HepG2 (cell line): ENCODE measurements around the gene ABCF1. TPM values are rescaled to one million over a fixed set of nuclear protein-coding genes. Genes with fewer than 3 reads are reported as not detected.
A peak's percentile ranks its signal among the peaks of the same experiment; 100 is the strongest.

Source experiments
- ATAC-seq: fragments of 200-7000 bp; cut with Tn5 transposase; 3 replicates; pipeline ENCODE4 v1.9.1; 2020; ENCODE audit warnings: mild to moderate bottlenecking, moderate library complexity
- BruUV-seq: library from RNA; stranded (reverse); fragments of 400-500 nt; replicated peaks from 2 replicates; lab custom pipeline; 2021; lab: Mats Ljungman, UMichigan
- CTCF ChIA-PET: fragments of 300-600 bp; formaldehyde crosslinking; extraction: SDS; loops from one replicate; lab custom pipeline; 2021; ENCODE audit warnings: low total read pairs, inconsistent platforms, low intra/inter-chr PET ratio; lab: Yijun Ruan, JAX
- POLR2A ChIA-PET: fragments of 350-600 bp; sonication (Branson Sonifier 250); formaldehyde crosslinking; loops from one replicate; lab custom pipeline; 2020; ENCODE audit warnings: antibody characterized with exemption, inconsistent platforms; lab: Yijun Ruan, JAX
- DNase-seq: peaks from one replicate; pipeline ENCODE4 v3.0.0-alpha.2; 2015; ENCODE audit warnings: low spot score
- FAIRE-seq: peaks from 3 replicates; lab custom pipeline; 2011; peaks lifted over from hg19 to GRCh38; lab: Jason Lieb, UNC
- H2AFZ ChIP-seq: one replicate; pipeline ENCODE4 v1.6.1; 2011; ENCODE audit warnings: low read length, inconsistent platforms
- H3K27ac ChIP-seq: fragments of 300-600 bp; 3 replicates; pipeline ENCODE4 v1.8.0; 2011; ENCODE audit warnings: mixed run types, mild to moderate bottlenecking, mixed read lengths, low read length, inconsistent platforms; ENCODE audit not compliant: insufficient read depth; ENCODE audit errors: extremely low read length
- H3K27me3 ChIP-seq, 2 experiments: fragments of 200-600 bp in 1 of 2; 2 replicates in 1 of 2; 3 replicates in 1 of 2; pipeline versions ENCODE4 v1.6.0 to v1.8.0; 2011; ENCODE audit warnings: low read length in 2 of 2, mild to moderate bottlenecking in 2 of 2, moderate library complexity in 2 of 2, inconsistent platforms in 1 of 2; ENCODE audit not compliant: insufficient read depth in 2 of 2, control insufficient read depth in 1 of 2
- H3K36me3 ChIP-seq, 2 experiments: fragments of 200-600 bp in 1 of 2; replicated peaks in 1 of 2; 2 replicates in 1 of 2; 3 replicates in 1 of 2; pipeline versions ENCODE4 v1.5.1 to v1.8.0; 2011; ENCODE audit warnings: low read length in 2 of 2, inconsistent platforms in 1 of 2; ENCODE audit not compliant: insufficient read depth in 2 of 2, control insufficient read depth in 1 of 2
- H3K4me1 ChIP-seq: 2 replicates; pipeline ENCODE4 v1.5.1; 2012; ENCODE audit warnings: low read length, inconsistent platforms; ENCODE audit not compliant: insufficient read depth
- H3K4me2 ChIP-seq: 2 replicates; pipeline ENCODE4 v1.6.0; 2011; ENCODE audit warnings: low read depth, low read length, inconsistent platforms
- H3K4me3 ChIP-seq, 3 experiments: fragments of 200-600 bp in 1 of 3; sonication (generic), shearing (Covaris generic) in 1 of 3; replicated peaks in 1 of 3; 2 replicates each; pipeline ENCODE4 v1.5.1; 2011 to 2016; ENCODE audit warnings: low read length in 3 of 3, inconsistent platforms in 2 of 3, low read depth in 2 of 3, mild to moderate bottlenecking in 2 of 3, control low read depth in 1 of 3, mixed read lengths in 1 of 3; ENCODE audit not compliant: insufficient read depth in 1 of 3
- H3K79me2 ChIP-seq: one replicate; pipeline ENCODE4 v1.6.1; 2011; ENCODE audit warnings: low read length, inconsistent platforms; ENCODE audit not compliant: insufficient read depth
- H3K9ac ChIP-seq: 2 replicates; pipeline ENCODE4 v1.6.0; 2011; ENCODE audit warnings: mild to moderate bottlenecking, low read depth, low read length, inconsistent platforms; ENCODE audit not compliant: insufficient read depth
- H3K9me3 ChIP-seq: 2 replicates; pipeline ENCODE4 v1.5.1; 2012; ENCODE audit warnings: mild to moderate bottlenecking, low read length
- H4K20me1 ChIP-seq: 2 replicates; pipeline ENCODE4 v1.6.0; 2011; ENCODE audit warnings: inconsistent platforms, mild to moderate bottlenecking, low read length, moderate library complexity; ENCODE audit not compliant: insufficient read depth
- HMG20B ChIP-seq: conservative IDR thresholded peaks from 2 replicates; pipeline ENCODE4 v1.6.1; 2016; ENCODE audit warnings: missing genetic modification reagents, missing compliant biosample characterization
- HNF1B ChIP-seq: sonication (generic); formaldehyde crosslinking; IDR thresholded peaks from 2 replicates; pipeline ENCODE4 v1.5.1; 2020; ENCODE audit warnings: mild to moderate bottlenecking, moderate library complexity, missing genetic modification reagents
- MAFK ChIP-seq, 2 experiments: IDR thresholded peaks in 1 of 2; conservative IDR thresholded peaks in 1 of 2; 2 replicates each; pipeline ENCODE4 v1.6.1; 2011; ENCODE audit warnings: improper control_type of control experiment in 2 of 2, low read length in 2 of 2
- ZFP90 ChIP-seq: sonication (generic); formaldehyde crosslinking; IDR thresholded peaks from 2 replicates; pipeline ENCODE4 v1.8.0; 2022; ENCODE audit warnings: missing genetic modification reagents, mild to moderate bottlenecking, inconsistent platforms, borderline replicate concordance
- ZIK1 ChIP-seq: sonication (generic); formaldehyde crosslinking; IDR thresholded peaks from 2 replicates; pipeline ENCODE4 v1.5.0; 2020; ENCODE audit warnings: mild to moderate bottlenecking, low read depth, missing genetic modification reagents, borderline replicate concordance
- ZKSCAN8 ChIP-seq: IDR thresholded peaks from 2 replicates; pipeline ENCODE4 v1.6.1; 2016; ENCODE audit warnings: borderline replicate concordance, missing genetic modification reagents, missing compliant biosample characterization
- ZNF256 ChIP-seq: sonication (generic); formaldehyde crosslinking; conservative IDR thresholded peaks from 2 replicates; pipeline ENCODE4 v1.4.0; 2020; ENCODE audit warnings: missing genetic modification reagents
- WGBS: methylation state at CpG from one replicate; pipeline ENCODE4 v1.1.6; 2017; ENCODE audit warnings: low lambda C conversion rate; 5-methylcytosine and 5-hydroxymethylcytosine counted together
- in situ Hi-C: cut with HindIII; loops from 2 replicates; pipeline ENCODE4 v1.10.0; 2017; ENCODE audit warnings: low pct_unique_long_range_greater_than_20kb; ENCODE audit not compliant: extremely low pct_ligation_motif_present
- intact Hi-C: fragments of 100-400 bp; cut with micrococcal nuclease; formaldehyde crosslinking; loops from one replicate; pipeline ENCODE4 v1.10.0; 2022; ENCODE audit not compliant: unreplicated experiment
- polyA plus RNA-seq, 8 experiments: library from polyadenylated mRNA; depleted of rRNA in 3 of 8; stranded (reverse) in 7 of 8; unstranded in 1 of 8; fragments of >200 nt; fragmentation: Illumina TruSeq in 4 of 8; extraction: Trizol in 4 of 8; gene quantifications; 2 replicates each; pipeline versions ENCODE4 v1.2.1 to v1.2.3, GENCODE V29; 2011 to 2016; ENCODE audit warnings: low read depth in 4 of 8, missing spikeins in 1 of 8, mixed read lengths in 1 of 8; ENCODE audit not compliant: insufficient read depth in 1 of 8
- total RNA-seq, 5 experiments: library from RNA; depleted of rRNA; stranded (reverse); fragments of >200 nt; fragmentation: Illumina TruSeq; extraction: Trizol; gene quantifications; 2 replicates each; pipeline ENCODE4 v1.2.3, GENCODE V29; 2016; ENCODE audit warnings: low read depth in 1 of 5
- TF ChIP-seq, protein P1 (sequence below): sonication (generic); formaldehyde crosslinking; IDR thresholded peaks from 2 replicates; pipeline ENCODE4 v1.5.1; 2020; ENCODE audit warnings: mild to moderate bottlenecking, missing genetic modification reagents

ABCF1 gene
- total and polyA plus RNA-seq, 2 of the 13 experiments (the other 11 are each of a cell fraction or from before 2014, with no cell fraction given): 25.4 to 98.9 TPM

DNA sequence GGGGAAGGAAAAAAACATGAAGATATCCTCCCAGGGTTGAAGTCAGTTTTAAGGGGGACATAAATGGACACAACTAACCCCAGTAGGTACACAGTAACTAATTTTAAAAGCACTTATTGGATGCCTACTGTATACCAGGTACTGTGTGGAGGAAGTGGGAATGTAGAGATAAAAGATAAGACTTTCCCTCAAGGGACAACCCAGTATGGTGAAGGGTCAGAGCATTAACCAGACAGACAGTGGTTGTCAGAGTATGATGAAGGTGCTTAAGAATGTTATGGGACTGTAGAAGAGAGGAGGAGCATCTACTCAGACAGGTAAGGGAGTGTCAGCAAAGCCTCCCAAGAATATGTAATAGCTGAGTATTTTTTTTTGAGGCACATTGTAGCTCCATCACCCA lies 906 bp downstream of the ABCF1 start:
- peak overlapping the region; percentile 99 for H3K4me2 ChIP-seq
- H3K36me3 ChIP-seq: peaks cover 4 to 12% of the 10 kb centered on the region in 2 experiments
- BruUV-seq: no TSS peak
- no peak for DNase-seq
- peaks cover 50% of the 10 kb centered on the region for H3K4me1 ChIP-seq
- no peak for FAIRE-seq
- peaks cover 23% of the 10 kb centered on the region for H4K20me1 ChIP-seq
- in situ Hi-C loops: no loop called here
- peak overlapping the region; percentile 67 to 88 (median 71) for H3K4me3 ChIP-seq
- ChIA-PET POLR2A (no interaction called here), CTCF (no interaction called here)
- no peak for ATAC-seq
- peaks cover 53% of the 10 kb centered on the region for H3K79me2 ChIP-seq
- TF ChIP-seq HNF1B (CRISPR knock-in tag) (no peak), ZKSCAN8 (peak; percentile 87; the same call in 1 of the 2 replicates)
- H2AFZ ChIP-seq: no peak overlapping the region
- H3K27me3 ChIP-seq: no peaks in the 10 kb centered on the region; a peak in 1 of 5 replicates
- H3K9me3 ChIP-seq: no peaks in the 10 kb centered on the region
- peak overlapping the region; percentile 80 for H3K27ac ChIP-seq
- peak overlapping the region; percentile 88 for H3K9ac ChIP-seq
- intact Hi-C loops: no loop called here

- peaks cover 50% of the 10 kb centered on the region for H3K4me1 ChIP-seq
- peaks cover 23% of the 10 kb centered on the region for H4K20me1 ChIP-seq
- no peak overlapping the region for H3K27ac ChIP-seq
- ChIA-PET CTCF (no interaction called here), POLR2A (interaction anchor here (1.3 kb wide), 1 partner anchor 45 kb away, joined by 3 read pairs; the partner anchor contains the start of genes MRPS18B and PPP1R10)
- no peaks in the 10 kb centered on the region for H3K9me3 ChIP-seq
- no peak for ATAC-seq
- DNase-seq: no peak
- H3K4me2 ChIP-seq: peak overlapping the region; percentile 99
- intact Hi-C loops: no loop called here
- peaks cover 53% of the 10 kb centered on the region for H3K79me2 ChIP-seq
- 0 out of 2 replicates have a peak, but pooled peaks have one; percentile 24 for TF ChIP-seq ZNF256 (CRISPR knock-in tag)
- TF ChIP-seq MAFK (conservative IDR thresholded peaks at IDR 0.05 in 1 of 2, IDR thresholded peaks at IDR 0.05 in 1 of 2; ENCODE audit: low read length in 2 of 2): peak; percentile 21 to 24; a peak in 1 of 4 replicates
- TF ChIP-seq HMG20B: no peak
- no peak for TF ChIP-seq ZFP90 (CRISPR knock-in tag)
- TF ChIP-seq ZIK1 (CRISPR knock-in tag): no peak
- TF ChIP-seq, protein P1, sequence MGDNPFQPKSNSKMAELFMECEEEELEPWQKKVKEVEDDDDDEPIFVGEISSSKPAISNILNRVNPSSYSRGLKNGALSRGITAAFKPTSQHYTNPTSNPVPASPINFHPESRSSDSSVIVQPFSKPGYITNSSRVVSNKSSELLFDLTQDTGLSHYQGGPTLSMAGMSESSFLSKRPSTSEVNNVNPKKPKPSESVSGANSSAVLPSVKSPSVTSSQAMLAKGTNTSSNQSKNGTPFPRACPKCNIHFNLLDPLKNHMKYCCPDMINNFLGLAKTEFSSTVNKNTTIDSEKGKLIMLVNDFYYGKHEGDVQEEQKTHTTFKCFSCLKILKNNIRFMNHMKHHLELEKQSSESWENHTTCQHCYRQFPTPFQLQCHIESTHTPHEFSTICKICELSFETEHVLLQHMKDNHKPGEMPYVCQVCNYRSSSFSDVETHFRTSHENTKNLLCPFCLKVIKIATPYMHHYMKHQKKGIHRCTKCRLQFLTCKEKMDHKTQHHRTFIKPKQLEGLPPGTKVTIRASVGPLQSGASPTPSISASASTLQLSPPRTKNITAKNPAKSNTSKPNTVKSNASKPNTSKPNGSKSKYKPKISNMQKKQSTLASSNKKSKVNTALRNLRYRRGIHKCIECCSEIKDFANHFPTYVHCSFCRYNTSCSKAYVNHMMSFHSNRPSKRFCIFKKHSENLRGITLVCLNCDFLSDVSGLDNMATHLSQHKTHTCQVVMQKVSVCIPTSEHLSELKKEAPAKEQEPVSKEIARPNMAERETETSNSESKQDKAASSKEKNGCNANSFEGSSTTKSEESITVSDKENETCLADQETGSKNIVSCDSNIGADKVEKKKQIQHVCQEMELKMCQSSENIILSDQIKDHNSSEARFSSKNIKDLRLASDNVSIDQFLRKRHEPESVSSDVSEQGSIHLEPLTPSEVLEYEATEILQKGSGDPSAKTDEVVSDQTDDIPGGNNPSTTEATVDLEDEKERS: no peak
- no peaks in the 10 kb centered on the region; a peak in 1 of 5 replicates for H3K27me3 ChIP-seq
- H3K9ac ChIP-seq: peak overlapping the region; percentile 88; the same call in 1 of the 2 replicates
- peak overlapping the region in 1 of 3 experiments; percentile 88; a peak in 1 of 6 replicates for H3K4me3 ChIP-seq
- no peak overlapping the region for H2AFZ ChIP-seq
- H3K36me3 ChIP-seq: peaks cover 14 to 21% of the 10 kb centered on the region in 2 experiments
- 66% methylated on average over 4 of the region's 4 CpGs for WGBS
- BruUV-seq: no TSS peak
- no peak for FAIRE-seq
- in situ Hi-C loops: no loop called here
These were observed 1.9 kb downstream of the ABCF1 start for GRCh38 chr6:30573113-30573512.
